OCI-LY3 (cell line): ENCODE results near the gene CAP2.

ENCODE experiments used
- CTCF ChIP-seq: fragments of 200-600, 300-600 bp; sonication (generic); IDR thresholded peaks from 2 replicates; pipeline ENCODE4 v1.5.1; 2014; ENCODE audit warnings: antibody characterized with exemption, low read length, low read depth
- EZH2phosphoT487 ChIP-seq: fragments of 200-600 bp; shearing (Covaris generic); IDR thresholded peaks from 2 replicates; pipeline ENCODE4 v1.6.1; 2018; ENCODE audit warnings: antibody characterized with exemption, mixed run types, low read depth

DNA sequence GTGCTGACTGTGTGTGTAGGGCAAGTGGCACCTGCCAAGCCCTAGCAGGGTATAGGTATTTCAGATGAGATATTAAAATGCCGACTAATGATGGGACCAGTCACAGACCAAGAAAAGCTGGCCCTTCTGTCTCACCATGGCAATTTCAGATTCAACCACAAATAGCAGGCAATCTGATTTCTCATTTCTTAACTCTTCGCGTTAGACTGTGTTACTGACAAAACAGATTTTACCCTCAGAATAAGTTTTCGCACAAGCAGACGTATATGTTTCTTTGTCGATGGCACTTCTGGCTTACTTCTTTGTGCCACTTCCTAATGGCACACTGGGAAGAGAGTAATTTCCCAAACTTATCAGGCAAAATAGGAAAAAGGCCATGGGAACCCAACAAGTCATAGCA, 58.7 kb downstream of the CAP2 start:
- TF ChIP-seq CTCF (no peak), EZH2phosphoT487 (no peak)
